Panc1 (cell line): ENCODE data around the gene NME3. TPM values are rescaled to one million over a fixed set of nuclear protein-coding genes. Genes with fewer than 3 reads are reported as not detected.
A peak's percentile ranks its signal among the peaks of the same experiment; 100 is the strongest.

ENCODE experiments used
- ATAC-seq: fragments of 200-7000 bp; cut with Tn5 transposase; 2 replicates; pipeline ENCODE4 v1.9.1; 2020; ENCODE audit warnings: mild to moderate bottlenecking, moderate library complexity
- BruUV-seq: library from RNA; stranded (reverse); fragments of 400-500 nt; replicated peaks from 2 replicates; lab custom pipeline; 2021; lab: Mats Ljungman, UMichigan
- CTCF ChIA-PET: fragments of 300-600 bp; sonication (Branson Sonifier 250); formaldehyde crosslinking; loops from one replicate; lab custom pipeline; 2022; ENCODE audit warnings: antibody characterized with exemption; lab: Charles Lee
- POLR2A ChIA-PET: fragments of 300-600 bp; sonication (Branson Sonifier 250); formaldehyde crosslinking; loops from one replicate; lab custom pipeline; 2022; ENCODE audit warnings: antibody characterized with exemption; lab: Charles Lee
- DNase-seq: peaks from one replicate; pipeline ENCODE4 v3.0.0-alpha.2; 2010; ENCODE audit warnings: low read depth, low spot score
- H3K27ac ChIP-seq: 2 replicates; pipeline ENCODE4 v1.5.1; 2011; ENCODE audit warnings: mild to moderate bottlenecking, low read length, inconsistent platforms
- H3K27me3 ChIP-seq: fragments of 200-500 bp; sonication (Bioruptor generic); 2 replicates; pipeline ENCODE4 v1.6.0; 2014; ENCODE audit warnings: low read length, inconsistent platforms; ENCODE audit not compliant: control insufficient read depth, insufficient read depth
- H3K36me3 ChIP-seq: fragments of 200-500 bp; sonication (Bioruptor generic); 2 replicates; pipeline ENCODE4 v1.5.1; 2014; ENCODE audit warnings: inconsistent platforms, mild to moderate bottlenecking, low read length, moderate library complexity; ENCODE audit not compliant: control insufficient read depth, insufficient read depth
- H3K4me1 ChIP-seq: 2 replicates; pipeline ENCODE4 v1.5.1; 2011; ENCODE audit warnings: inconsistent platforms, mild to moderate bottlenecking, low read length, moderate library complexity; ENCODE audit not compliant: control insufficient read depth, insufficient read depth
- H3K4me3 ChIP-seq, 2 experiments: 2 replicates each; pipeline ENCODE4 v1.5.1; 2011 to 2012; ENCODE audit warnings: low read depth in 2 of 2, low read length in 2 of 2, mild to moderate bottlenecking in 2 of 2, inconsistent platforms in 1 of 2, moderate library complexity in 1 of 2
- H3K9me3 ChIP-seq: fragments of 200-500 bp; sonication (Bioruptor generic); 2 replicates; pipeline ENCODE4 v1.5.1; 2014; ENCODE audit warnings: low read depth, mild to moderate bottlenecking, inconsistent platforms, low read length, moderate library complexity; ENCODE audit not compliant: control insufficient read depth, insufficient read depth
- POLR2AphosphoS5 ChIP-seq: IDR thresholded peaks from 2 replicates; pipeline ENCODE4 v1.6.1; 2012; ENCODE audit warnings: mild to moderate bottlenecking, low read depth, low read length, moderate library complexity
- REST ChIP-seq, 2 experiments: IDR thresholded peaks; 2 replicates each; pipeline ENCODE4 v1.6.1; 2011 to 2012; ENCODE audit warnings: low read depth in 2 of 2, control low read depth in 1 of 2, low read length in 1 of 2, mild to moderate bottlenecking in 1 of 2, moderate library complexity in 1 of 2; ENCODE audit not compliant: insufficient read depth in 1 of 2
- SIN3A ChIP-seq: IDR thresholded peaks from 2 replicates; pipeline ENCODE4 v1.6.1; 2012; ENCODE audit warnings: low read depth, mild to moderate bottlenecking, low read length, moderate library complexity, borderline replicate concordance; ENCODE audit not compliant: insufficient read depth
- TCF7L2 ChIP-seq: IDR thresholded peaks from 2 replicates; pipeline ENCODE4 v1.6.1; 2011; ENCODE audit warnings: mild to moderate bottlenecking, low read depth, low read length, inconsistent platforms
- in situ Hi-C: cut with HindIII; loops from 2 replicates; pipeline ENCODE4 v1.10.0; 2016; ENCODE audit warnings: low sequenced_read_pairs, low pct_unique_long_range_greater_than_20kb
- intact Hi-C: fragments of 100-400 bp; cut with micrococcal nuclease; formaldehyde crosslinking; loops from one replicate; pipeline ENCODE4 v1.10.0; 2022; ENCODE audit not compliant: unreplicated experiment
- total RNA-seq: library from RNA; stranded (reverse); gene quantifications from one replicate; pipeline ENCODE4 v1.2.1, GENCODE V29; 2021; ENCODE audit not compliant: unreplicated experiment
- TF ChIP-seq, protein P1 (sequence below): fragments of 450-650 bp; IDR thresholded peaks from 2 replicates; pipeline ENCODE4 v1.5.1; 2017; ENCODE audit warnings: mild to moderate bottlenecking

The NME3 gene
- total RNA-seq, 1 experiment from 2014 or later: 117 TPM

- H3K27ac ChIP-seq: no peak overlapping the region
- DNase-seq: no peak
- no peaks in the 10 kb centered on the region for H3K9me3 ChIP-seq
- H3K4me1 ChIP-seq: no peaks in the 10 kb centered on the region
- no peak overlapping the region for H3K4me3 ChIP-seq
- ChIA-PET CTCF (no interaction called here), POLR2A (interaction anchor here (0.6 kb wide), 1 partner anchor 325 kb away, joined by 3 read pairs; the partner anchor contains the start of gene UQCC4)
- in situ Hi-C loops: no loop called here
- no peaks in the 10 kb centered on the region; the same call in 1 of the 2 replicates for H3K36me3 ChIP-seq
- TF ChIP-seq TCF7L2: no peak
- TF ChIP-seq SIN3A: no peak
- TF ChIP-seq, protein P1, sequence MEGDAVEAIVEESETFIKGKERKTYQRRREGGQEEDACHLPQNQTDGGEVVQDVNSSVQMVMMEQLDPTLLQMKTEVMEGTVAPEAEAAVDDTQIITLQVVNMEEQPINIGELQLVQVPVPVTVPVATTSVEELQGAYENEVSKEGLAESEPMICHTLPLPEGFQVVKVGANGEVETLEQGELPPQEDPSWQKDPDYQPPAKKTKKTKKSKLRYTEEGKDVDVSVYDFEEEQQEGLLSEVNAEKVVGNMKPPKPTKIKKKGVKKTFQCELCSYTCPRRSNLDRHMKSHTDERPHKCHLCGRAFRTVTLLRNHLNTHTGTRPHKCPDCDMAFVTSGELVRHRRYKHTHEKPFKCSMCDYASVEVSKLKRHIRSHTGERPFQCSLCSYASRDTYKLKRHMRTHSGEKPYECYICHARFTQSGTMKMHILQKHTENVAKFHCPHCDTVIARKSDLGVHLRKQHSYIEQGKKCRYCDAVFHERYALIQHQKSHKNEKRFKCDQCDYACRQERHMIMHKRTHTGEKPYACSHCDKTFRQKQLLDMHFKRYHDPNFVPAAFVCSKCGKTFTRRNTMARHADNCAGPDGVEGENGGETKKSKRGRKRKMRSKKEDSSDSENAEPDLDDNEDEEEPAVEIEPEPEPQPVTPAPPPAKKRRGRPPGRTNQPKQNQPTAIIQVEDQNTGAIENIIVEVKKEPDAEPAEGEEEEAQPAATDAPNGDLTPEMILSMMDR: no peak
- no peak for TF ChIP-seq REST (IDR thresholded peaks at IDR 0.05; ENCODE audit: insufficient read depth in 1 of 2, low read depth in 2 of 2, low read length in 1 of 2)
- TF ChIP-seq POLR2AphosphoS5: no peak
- TSS peak; percentile 56 for BruUV-seq
- no peaks in the 10 kb centered on the region for H3K27me3 ChIP-seq
- no peak for ATAC-seq
- intact Hi-C loops: no loop called here
These were observed 26.0 kb downstream of the NME3 start for GRCh38 chr16:1745181-1745899.

GRCh38 chr16:1744338-1744840, 27.0 kb downstream of the NME3 start:
- H3K4me1 ChIP-seq: no peaks in the 10 kb centered on the region
- H3K27ac ChIP-seq: no peak overlapping the region
- H3K4me3 ChIP-seq: no peak overlapping the region
- in situ Hi-C loops: no loop called here
- no TSS peak for BruUV-seq
- ChIA-PET POLR2A (no interaction called here), CTCF (no interaction called here)
- no peaks in the 10 kb centered on the region for H3K9me3 ChIP-seq
- no peak for ATAC-seq
- H3K36me3 ChIP-seq: no peaks in the 10 kb centered on the region; the same call in 1 of the 2 replicates
- no peaks in the 10 kb centered on the region for H3K27me3 ChIP-seq
- TF ChIP-seq TCF7L2 (no peak), REST (IDR thresholded peaks at IDR 0.05; ENCODE audit: insufficient read depth in 1 of 2, low read depth in 2 of 2, low read length in 1 of 2) (no peak), SIN3A (no peak), POLR2AphosphoS5 (no peak)
- TF ChIP-seq, protein P1: no peak
- no peak for DNase-seq
- intact Hi-C loops: no loop called here
